HuH-7.5 (cell line): ENCODE data around the gene OR4S1.
"Not testable (repeated sequence)": the region's sequence is repeated elsewhere in the genome, so short reads cannot be mapped to it uniquely, and the experiment has no call there.

ENCODE experiments used
- DNase-seq: peaks from one replicate; pipeline ENCODE4 v3.0.0; 2011; ENCODE audit warnings: low spot score

Gene OR4S1, protein sequence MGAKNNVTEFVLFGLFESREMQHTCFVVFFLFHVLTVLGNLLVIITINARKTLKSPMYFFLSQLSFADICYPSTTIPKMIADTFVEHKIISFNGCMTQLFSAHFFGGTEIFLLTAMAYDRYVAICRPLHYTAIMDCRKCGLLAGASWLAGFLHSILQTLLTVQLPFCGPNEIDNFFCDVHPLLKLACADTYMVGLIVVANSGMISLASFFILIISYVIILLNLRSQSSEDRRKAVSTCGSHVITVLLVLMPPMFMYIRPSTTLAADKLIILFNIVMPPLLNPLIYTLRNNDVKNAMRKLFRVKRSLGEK

GRCh38 chr11:48305923-48306322 is at the start of gene OR4S1:
TSS of gene OR4S1 (plus strand) at chr11:48306223. CDS start at chr11:48306223, 0 bp downstream.
- DNase-seq, result no peak

DNA sequence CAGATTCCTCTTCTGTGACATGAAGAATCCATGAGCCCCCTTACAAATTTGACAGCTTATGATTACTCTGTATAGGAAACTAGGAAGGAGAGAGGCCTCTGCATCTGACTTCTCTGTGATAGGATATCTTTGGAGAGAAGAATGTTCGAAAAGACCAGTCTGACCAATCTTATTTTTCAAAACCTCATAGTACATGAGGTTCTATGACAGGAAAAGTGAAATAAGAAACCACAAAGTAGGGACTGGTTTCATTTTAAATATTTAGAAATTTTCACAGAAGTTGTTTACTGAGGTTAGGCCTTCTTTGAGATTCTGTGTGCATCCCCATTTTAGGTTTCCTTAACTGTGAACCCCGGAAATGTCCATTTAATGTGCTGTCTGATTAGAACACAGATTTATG is 44.4 kb upstream of the OR4S1 start:
- DNase-seq, result no peak

GRCh38 chr11:48263423-48263911 is 42.6 kb upstream of the OR4S1 start, which contains the start of gene OR4X1:
TSS of gene OR4X1 (plus strand) at chr11:48263861. CDS start at chr11:48263861, 0 bp downstream.
- DNase-seq, result no peak

DNA sequence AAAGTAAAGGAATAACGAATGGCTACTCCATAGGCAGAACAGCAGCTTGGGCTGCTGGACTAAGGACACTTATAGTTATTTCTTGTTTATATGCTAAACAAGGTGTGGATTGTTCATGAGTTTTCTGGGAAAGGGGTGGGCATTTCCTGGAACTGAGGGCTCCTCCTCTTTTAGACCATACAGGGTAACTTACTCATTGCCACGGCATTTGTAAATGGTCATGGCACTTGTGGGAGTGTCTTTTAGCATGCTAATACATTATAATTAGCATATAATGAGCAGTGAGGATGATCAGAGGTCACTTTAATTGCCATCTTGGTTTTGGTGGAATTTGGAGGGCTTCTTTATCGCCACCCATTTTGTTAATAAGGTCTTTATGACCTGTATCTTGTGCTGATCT is 35.4 kb upstream of the OR4S1 start:
- no peak for DNase-seq

DNA sequence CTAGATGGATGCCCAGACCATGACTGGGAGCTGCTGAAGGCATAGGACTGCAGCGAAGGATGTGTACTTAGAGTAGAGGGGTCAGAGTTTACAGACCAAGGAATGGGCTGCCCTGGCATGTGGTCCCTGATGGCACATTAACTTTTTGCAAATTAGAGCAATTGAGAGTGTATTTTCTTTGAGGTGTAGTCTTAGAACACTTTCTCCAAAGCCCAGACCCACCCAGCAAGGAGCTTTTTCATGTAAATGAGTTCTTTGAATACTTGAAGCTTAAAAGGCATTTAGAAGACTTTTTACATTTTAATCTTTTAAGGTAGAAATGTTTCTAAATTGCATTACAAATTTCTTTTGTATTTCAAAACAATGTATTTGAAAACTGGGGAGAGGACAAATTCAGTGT is 33.4 kb upstream of the OR4S1 start:
- no peak for DNase-seq

DNA sequence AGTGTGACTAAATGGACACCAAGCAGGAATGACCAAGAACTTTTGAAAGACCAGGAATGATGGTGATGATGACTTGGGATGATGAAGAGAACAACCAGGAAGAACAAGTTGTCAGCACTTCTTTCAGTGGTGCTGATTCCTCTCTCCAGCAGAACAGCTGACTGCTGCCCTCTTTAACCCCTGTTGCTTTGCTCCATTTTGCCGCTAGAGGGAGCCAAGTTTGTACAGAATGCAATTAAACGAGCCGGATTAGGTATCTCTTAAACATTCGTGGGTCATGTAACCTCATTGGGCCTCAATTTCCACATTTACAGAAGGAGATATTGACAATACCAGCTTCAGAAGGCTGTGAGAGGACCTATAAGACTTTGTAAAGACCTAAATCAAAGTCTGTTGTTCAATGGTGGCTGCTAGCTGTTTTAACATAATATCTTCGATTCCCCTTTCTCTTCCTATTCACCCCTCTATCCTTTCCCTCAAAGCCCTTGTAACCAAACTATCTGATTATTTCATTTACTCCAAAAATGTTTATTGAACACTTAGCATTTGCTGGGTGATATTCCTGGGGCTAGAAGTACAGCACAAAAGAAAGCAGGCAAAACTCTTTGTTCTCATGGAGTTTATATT is 1.9 kb downstream of the OR4S1 start:
- DNase-seq, result peak; percentile 9

- not testable (repeated sequence) for DNase-seq
Measured at GRCh38 chr11:48313590-48313989, 7.6 kb downstream of the OR4S1 start.

GRCh38 chr11:48319813-48320212 is 13.8 kb downstream of the OR4S1 start:
- DNase-seq, result not testable (repeated sequence)

- not testable (repeated sequence) for DNase-seq
Measured at GRCh38 chr11:48324620-48325019, 18.6 kb downstream of the OR4S1 start, which contains the start of gene OR4C3. TSS of gene OR4C3 (plus strand) at chr11:48324920. CDS start at chr11:48325022, 102 bp downstream.

DNA sequence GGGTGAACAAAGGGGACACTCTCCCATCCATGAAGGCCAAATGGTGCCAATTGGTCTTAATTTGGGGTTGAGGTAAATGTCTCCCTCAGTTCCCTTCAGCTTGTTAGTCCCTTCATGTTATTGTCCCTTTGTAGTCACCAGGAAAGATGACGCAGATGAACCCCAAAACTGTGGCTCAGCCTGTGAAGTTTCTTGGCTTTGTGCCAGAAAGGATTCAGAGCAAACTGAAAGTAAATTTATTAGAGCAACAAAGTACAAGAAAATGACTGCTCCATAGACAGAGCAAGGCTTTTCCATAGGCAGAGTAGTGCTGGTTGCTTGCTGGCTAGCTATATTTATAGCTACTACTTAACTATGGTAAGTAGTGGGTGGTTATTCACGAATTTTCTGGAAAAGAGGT is 35.4 kb downstream of the OR4S1 start:
- DNase-seq, result no peak

DNA sequence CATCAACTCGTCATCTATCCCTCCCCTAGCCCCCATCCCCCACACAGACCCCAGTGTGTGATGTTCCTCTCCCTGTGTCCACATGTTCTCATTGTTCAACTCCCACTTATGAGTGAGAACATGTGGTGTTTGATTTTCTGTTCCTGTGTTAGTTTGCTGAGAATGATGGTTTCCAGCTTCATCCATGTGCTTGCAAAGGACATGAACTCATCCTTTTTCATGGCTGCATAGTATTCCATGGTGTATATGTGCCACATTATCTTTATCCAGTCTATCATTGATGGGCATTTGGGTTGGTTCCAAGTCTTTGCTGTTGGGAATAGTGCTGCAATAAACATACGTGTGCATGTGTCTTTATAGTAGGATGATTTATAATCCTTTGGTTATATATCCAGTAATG is 36.5 kb downstream of the OR4S1 start:
- DNase-seq, result not testable (repeated sequence)

DNA sequence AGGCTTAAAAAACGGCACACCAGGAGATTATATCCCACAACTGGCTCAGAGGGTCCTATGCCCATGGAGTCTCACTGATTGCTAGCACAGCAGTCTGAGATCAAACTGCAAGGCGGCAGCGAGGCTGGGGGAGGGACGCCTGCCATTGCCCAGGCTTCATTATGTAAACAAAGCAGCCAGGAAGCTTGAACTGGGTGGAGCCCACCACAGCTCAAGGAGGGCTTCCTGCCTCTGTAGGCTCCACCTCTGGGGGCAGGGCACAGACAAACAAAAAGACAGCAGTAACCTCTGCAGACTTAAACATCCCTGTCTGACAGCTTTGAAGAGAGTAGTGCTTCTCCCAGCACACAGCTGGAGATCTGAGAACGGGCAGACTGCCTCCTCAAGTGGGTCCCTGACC is 40.3 kb downstream of the OR4S1 start:
- not testable (repeated sequence) for DNase-seq

- no peak for DNase-seq
Measured at GRCh38 chr11:48354013-48354412, 48.0 kb downstream of the OR4S1 start.

- DNase-seq, result no peak
Measured at GRCh38 chr11:48354677-48355076, 48.7 kb downstream of the OR4S1 start.
